ENCODE results near the gene TXNRD1. TPM values are rescaled to one million over a fixed set of nuclear protein-coding genes. Genes with fewer than 3 reads are reported as not detected.

The TXNRD1 gene
- total and polyA plus RNA-seq, 5 donors, result 57.9 to 187 (median 144) TPM

GRCh38 chr12:104354167-104354867 is 138.7 kb downstream of the TXNRD1 start:
- intact Hi-C loops (cut with DNase I), result loop anchor here in 1 of 4 donors (10.0 kb wide), 1 partner anchor 150 kb away; no protein-coding TSS in a partner anchor

GRCh38 chr12:104354868-104355570 is 139.4 kb downstream of the TXNRD1 start:
- H3K27ac ChIP-seq (ENCODE audit: low read length), result no peak overlapping the region
- intact Hi-C loops (cut with DNase I), result loop anchor here in 3 of 4 donors (5.0 to 10.0 kb wide), 3 partner anchors 138 to 153 kb away; partner anchors contain the start of gene TXNRD1 (in 1 of the 3)
- DNase-seq, result no peak
- H3K9me3 ChIP-seq (ENCODE audit: control insufficient read depth, low read length), result no peaks in the 10 kb centered on the region
- no peak overlapping the region for H3K4me3 ChIP-seq (ENCODE audit: low read length)
- H3K4me1 ChIP-seq (ENCODE audit: control insufficient read depth, insufficient read depth, low read length), result peaks cover 3% of the 10 kb centered on the region
- no peaks in the 10 kb centered on the region for H3K27me3 ChIP-seq (ENCODE audit: control insufficient read depth, insufficient read depth)
- WGBS, result 94% methylated on average over 7 of the region's 7 CpGs
- ATAC-seq, result no peak

More at GRCh38 chr12:104354167-104354867, 138.7 kb downstream of the TXNRD1 start:
- H3K4me1 ChIP-seq (ENCODE audit: control insufficient read depth, insufficient read depth, low read length), result peaks cover 5% of the 10 kb centered on the region
- H3K27ac ChIP-seq (ENCODE audit: low read length), result no peak overlapping the region
- no peaks in the 10 kb centered on the region for H3K27me3 ChIP-seq (ENCODE audit: control insufficient read depth, insufficient read depth)
- no peak for DNase-seq
- WGBS, result 81% methylated on average over 6 of the region's 6 CpGs
- H3K9me3 ChIP-seq (ENCODE audit: control insufficient read depth, low read length), result no peaks in the 10 kb centered on the region
- H3K4me3 ChIP-seq (ENCODE audit: low read length), result no peak overlapping the region
- ATAC-seq, result no peak

- 76% methylated on average over 3 of the region's 3 CpGs for WGBS
- no peak for DNase-seq
These were observed 140.1 kb downstream of the TXNRD1 start for GRCh38 chr12:104355630-104356029.

GRCh38 chr12:104356231-104357115 is 140.9 kb downstream of the TXNRD1 start:
- Histone ChIP-seq H3K4me1 (ENCODE audit: control insufficient read depth, insufficient read depth, low read length) (no peaks in the 10 kb centered on the region), H3K27ac (ENCODE audit: low read length) (no peak overlapping the region), H3K27me3 (ENCODE audit: control insufficient read depth, insufficient read depth) (no peaks in the 10 kb centered on the region), H3K9me3 (ENCODE audit: control insufficient read depth, low read length) (no peaks in the 10 kb centered on the region), H3K4me3 (ENCODE audit: low read length) (no peak overlapping the region)
- DNase-seq (peak in 1 of 3 donors; percentile 55), ATAC-seq (peak; percentile 16 to 47)
- intact Hi-C loops (cut with DNase I), result loop anchor here (2.0 to 10.0 kb wide), 4 partner anchors 139 to 156 kb away; partner anchors contain the start of gene TXNRD1 (in 1 of the 4)
- WGBS, result 57% methylated on average over 17 of the region's 17 CpGs

More at GRCh38 chr12:104355630-104356029, 140.1 kb downstream of the TXNRD1 start:
- no peak overlapping the region for H3K4me3 ChIP-seq (ENCODE audit: low read length)
- no peak overlapping the region for H3K27ac ChIP-seq (ENCODE audit: low read length)
- ATAC-seq, result peak in 1 of 2 donors; percentile 16
- intact Hi-C loops (cut with DNase I), result loop anchor here (2.0 to 10.0 kb wide), 4 partner anchors 138 to 155 kb away; partner anchors contain the start of gene TXNRD1 (in 1 of the 4)
- peaks cover 3% of the 10 kb centered on the region for H3K4me1 ChIP-seq (ENCODE audit: control insufficient read depth, insufficient read depth, low read length)
- no peaks in the 10 kb centered on the region for H3K9me3 ChIP-seq (ENCODE audit: control insufficient read depth, low read length)
- H3K27me3 ChIP-seq (ENCODE audit: control insufficient read depth, insufficient read depth), result no peaks in the 10 kb centered on the region

- no peaks in the 10 kb centered on the region for H3K4me1 ChIP-seq (ENCODE audit: control insufficient read depth, insufficient read depth, low read length)
- intact Hi-C loops (cut with DNase I), result loop anchor here (2.0 to 10.0 kb wide), 4 partner anchors 140 to 157 kb away; partner anchors contain the start of gene TXNRD1 (in 1 of the 4)
- H3K27me3 ChIP-seq (ENCODE audit: control insufficient read depth, insufficient read depth), result no peaks in the 10 kb centered on the region
- 96% methylated on average over 1 of the region's 1 CpG for WGBS
- H3K4me3 ChIP-seq (ENCODE audit: low read length), result no peak overlapping the region
- ATAC-seq (peak in 1 of 2 donors; percentile 16), DNase-seq (no peak)
- H3K9me3 ChIP-seq (ENCODE audit: control insufficient read depth, low read length), result no peaks in the 10 kb centered on the region
- H3K27ac ChIP-seq (ENCODE audit: low read length), result no peak overlapping the region
These were observed 141.9 kb downstream of the TXNRD1 start for GRCh38 chr12:104357421-104357952.

- H3K27me3 ChIP-seq (ENCODE audit: control insufficient read depth, insufficient read depth), result no peaks in the 10 kb centered on the region
- intact Hi-C loops (cut with DNase I), result loop anchor here in 3 of 4 donors (5.0 to 10.0 kb wide), 3 partner anchors 141 to 156 kb away; partner anchors contain the start of gene TXNRD1 (in 1 of the 3)
- no peaks in the 10 kb centered on the region for H3K9me3 ChIP-seq (ENCODE audit: control insufficient read depth, low read length)
- DNase-seq (peak; percentile 54 to 78 (median 58)), ATAC-seq (peak; percentile 71 to 72)
- H3K27ac ChIP-seq (ENCODE audit: low read length), result no peak overlapping the region
- no peaks in the 10 kb centered on the region for H3K4me1 ChIP-seq (ENCODE audit: control insufficient read depth, insufficient read depth, low read length)
- 74% methylated on average over 5 of the region's 5 CpGs for WGBS
- H3K4me3 ChIP-seq (ENCODE audit: low read length), result no peak overlapping the region
These were observed 142.9 kb downstream of the TXNRD1 start for GRCh38 chr12:104358353-104359003.

- Histone ChIP-seq H3K27me3 (ENCODE audit: control insufficient read depth, insufficient read depth) (no peaks in the 10 kb centered on the region), H3K4me3 (ENCODE audit: low read length) (no peak overlapping the region), H3K27ac (ENCODE audit: low read length) (no peak overlapping the region), H3K9me3 (ENCODE audit: control insufficient read depth, low read length) (no peaks in the 10 kb centered on the region), H3K4me1 (ENCODE audit: control insufficient read depth, insufficient read depth, low read length) (no peaks in the 10 kb centered on the region)
- intact Hi-C loops (cut with DNase I), result loop anchor here in 3 of 4 donors (5.0 to 10.0 kb wide), 3 partner anchors 142 to 157 kb away; partner anchors contain the start of gene TXNRD1 (in 1 of the 3)
- ATAC-seq (no peak), DNase-seq (no peak)
- 91% methylated on average over 10 of the region's 10 CpGs for WGBS
These were observed 143.6 kb downstream of the TXNRD1 start for GRCh38 chr12:104359216-104359615.

GRCh38 chr12:104360157-104360556 is 144.6 kb downstream of the TXNRD1 start:
- no peaks in the 10 kb centered on the region for H3K4me1 ChIP-seq (ENCODE audit: control insufficient read depth, insufficient read depth, low read length)
- no peaks in the 10 kb centered on the region for H3K9me3 ChIP-seq (ENCODE audit: control insufficient read depth, low read length)
- DNase-seq (no peak), ATAC-seq (no peak)
- no peak overlapping the region for H3K27ac ChIP-seq (ENCODE audit: low read length)
- no peaks in the 10 kb centered on the region for H3K27me3 ChIP-seq (ENCODE audit: control insufficient read depth, insufficient read depth)
- no peak overlapping the region for H3K4me3 ChIP-seq (ENCODE audit: low read length)
- WGBS, result 96% methylated on average over 3 of the region's 3 CpGs
- intact Hi-C loops (cut with DNase I), result no loop called here

- DNase-seq (no peak), ATAC-seq (peak in 1 of 2 donors; percentile 22)
- H3K27ac ChIP-seq (ENCODE audit: low read length), result no peak overlapping the region
- no peaks in the 10 kb centered on the region for H3K27me3 ChIP-seq (ENCODE audit: control insufficient read depth, insufficient read depth)
- H3K4me1 ChIP-seq (ENCODE audit: control insufficient read depth, insufficient read depth, low read length), result no peaks in the 10 kb centered on the region
- 31% methylated on average over 5 of the region's 5 CpGs for WGBS
- no peak overlapping the region for H3K4me3 ChIP-seq (ENCODE audit: low read length)
- no peaks in the 10 kb centered on the region for H3K9me3 ChIP-seq (ENCODE audit: control insufficient read depth, low read length)
- intact Hi-C loops (cut with DNase I), result no loop called here
These were observed 145.6 kb downstream of the TXNRD1 start for GRCh38 chr12:104360983-104361707.

Measured in right cardiac atrium (tissue), 5 donors.